ENCODE results near the gene SEMA5A.

SEMA5A gene

GRCh38 chr5:9251379-9251980 lies 294.4 kb downstream of the SEMA5A start:
- DNase-seq, result no peak

DNA sequence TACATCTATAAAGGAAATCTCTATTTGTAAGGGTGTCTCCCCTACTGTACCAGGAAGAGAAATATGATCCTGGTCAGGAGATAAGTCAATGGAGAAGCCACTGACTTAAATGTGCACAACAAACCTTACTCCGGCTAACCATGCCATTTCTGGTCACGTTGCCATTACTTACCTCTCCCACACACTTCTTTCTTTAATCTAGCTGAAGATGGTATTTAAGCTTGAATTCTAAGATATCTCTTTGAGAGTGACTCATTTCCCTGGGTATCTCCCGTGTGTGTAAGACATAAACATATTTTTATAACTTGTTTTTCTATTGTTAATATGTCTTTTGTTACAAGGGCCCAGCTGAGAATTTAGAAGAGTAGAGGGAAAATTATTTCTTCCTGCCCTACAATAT lies 296.6 kb downstream of the SEMA5A start:
- DNase-seq, result no peak

DNA sequence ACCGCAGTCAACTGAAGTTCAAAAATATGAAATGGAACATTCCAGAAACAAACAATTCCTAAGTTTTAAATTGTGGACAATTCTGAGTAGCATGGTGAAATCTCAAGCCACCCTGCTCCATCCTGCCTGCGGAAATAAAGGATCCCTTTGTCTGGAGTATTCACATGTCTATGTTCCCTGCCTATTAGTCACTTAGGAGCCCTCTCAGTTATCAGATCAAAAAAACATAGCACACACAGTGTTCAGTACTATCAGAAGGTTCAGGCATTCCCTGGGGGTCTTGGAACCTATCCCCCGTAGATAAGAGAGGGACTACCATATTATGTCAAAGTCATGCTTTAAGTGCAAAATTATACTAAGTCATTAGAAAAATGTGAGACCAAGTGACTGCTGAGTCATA lies 300.8 kb downstream of the SEMA5A start:
- no peak for DNase-seq

DNA sequence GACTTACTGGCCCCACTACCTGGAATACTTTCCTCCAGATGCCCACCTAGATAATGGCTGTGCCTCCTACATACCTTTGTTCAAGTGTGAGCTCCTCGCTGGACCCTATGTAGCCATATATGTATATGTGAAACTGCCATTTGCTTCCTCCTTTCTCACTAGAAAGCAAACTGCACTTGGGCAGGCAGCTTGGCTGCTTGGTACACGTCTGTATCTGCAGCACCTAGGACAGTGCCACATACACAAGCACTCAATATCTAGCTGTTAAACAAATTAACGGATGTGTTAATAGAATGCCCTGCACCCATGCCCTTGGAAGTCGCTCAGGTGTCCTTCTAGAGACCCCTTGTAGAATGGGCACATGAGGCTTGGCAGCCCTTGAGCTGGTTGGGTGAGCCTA lies 301.5 kb downstream of the SEMA5A start:
- no peak for DNase-seq

- no peak for DNase-seq
Measured at GRCh38 chr5:9241479-9242305, 304.2 kb downstream of the SEMA5A start.

DNA sequence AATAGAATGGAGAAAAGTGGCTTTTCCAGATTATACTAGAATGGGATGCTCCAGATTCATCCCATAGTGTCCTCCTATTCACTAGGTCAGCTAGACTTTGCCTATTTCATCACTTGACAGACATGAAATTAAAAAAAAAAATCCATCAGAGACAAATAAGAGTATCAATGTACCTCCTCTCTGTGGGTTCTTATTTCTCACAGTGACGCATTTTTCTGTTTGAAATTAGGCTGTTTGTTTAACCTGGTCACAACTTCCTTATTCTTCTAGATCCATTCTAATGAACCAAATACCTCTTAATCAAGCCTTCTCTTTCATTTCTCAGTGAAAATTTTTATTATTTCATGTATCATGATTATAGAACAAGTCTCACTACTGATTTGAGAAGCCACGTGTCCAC lies 305.4 kb downstream of the SEMA5A start:
- DNase-seq, result no peak

DNA sequence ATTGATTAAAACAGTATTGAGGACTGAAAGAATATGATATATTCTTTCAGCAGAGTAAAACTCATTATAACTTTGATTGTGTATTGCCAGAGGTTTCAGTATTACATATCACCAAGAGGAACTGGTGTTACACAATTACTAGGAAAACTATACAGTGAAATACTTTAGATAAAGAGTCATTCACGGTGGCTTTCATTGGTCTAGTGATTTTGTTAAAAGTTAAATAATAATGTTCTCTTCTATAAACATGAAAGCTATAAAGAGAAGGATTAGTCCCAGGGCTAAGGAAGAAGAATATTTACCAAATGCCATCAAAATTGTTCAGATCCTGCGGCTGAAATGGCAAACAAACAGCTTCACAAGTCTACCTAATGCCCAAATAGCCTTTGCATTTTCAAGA lies 306.2 kb downstream of the SEMA5A start:
- DNase-seq, result no peak

DNA sequence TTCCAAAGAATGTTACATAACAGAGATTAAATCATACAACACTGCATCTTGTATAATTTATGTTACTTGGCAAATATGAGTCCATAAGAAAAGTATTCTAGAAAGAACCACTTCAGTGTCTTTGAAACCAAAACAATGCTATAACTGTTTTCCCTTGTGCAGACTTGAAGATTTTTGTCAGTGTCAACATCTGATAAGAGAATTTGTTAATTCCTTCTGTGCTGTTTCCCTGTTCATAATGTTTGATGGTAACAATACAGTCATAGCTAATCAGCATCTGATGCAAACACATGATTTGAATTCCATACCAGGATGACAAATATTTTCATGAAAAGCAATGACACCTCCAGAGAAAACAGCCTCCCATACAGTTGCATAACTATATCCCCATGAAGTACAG lies 306.8 kb downstream of the SEMA5A start:
- no peak for DNase-seq

GRCh38 chr5:9233712-9234111 lies 312.2 kb downstream of the SEMA5A start:
- no peak for DNase-seq

GRCh38 chr5:9233035-9233434 lies 312.8 kb downstream of the SEMA5A start:
- no peak for DNase-seq

- no peak for DNase-seq
Measured at GRCh38 chr5:9231842-9232241, 314.0 kb downstream of the SEMA5A start.

- no peak for DNase-seq
Measured at GRCh38 chr5:9230355-9230754, 315.5 kb downstream of the SEMA5A start.

DNA sequence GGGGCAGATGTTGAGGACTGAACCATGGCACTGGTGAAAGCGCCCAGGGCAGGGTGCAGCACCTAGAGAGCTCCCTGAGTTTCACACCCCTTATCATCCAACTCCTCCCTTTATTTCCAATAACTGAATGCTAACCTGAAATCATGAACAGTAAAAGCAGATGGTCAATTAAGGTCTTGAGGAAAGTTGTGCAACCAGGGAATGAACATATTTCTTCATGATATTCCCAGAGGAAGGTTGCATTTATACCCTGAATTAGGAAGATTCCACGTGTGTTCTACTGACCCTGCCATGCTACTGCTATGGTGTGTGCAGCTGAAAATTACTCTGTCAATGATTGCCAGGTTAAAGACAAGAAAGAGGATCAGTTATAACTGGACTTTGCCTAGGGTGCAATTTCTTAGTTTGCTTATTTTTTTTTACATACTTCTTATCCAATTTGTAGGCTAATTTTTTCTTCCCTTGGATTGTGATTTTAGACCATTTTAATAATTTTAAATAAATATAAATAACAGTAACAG lies 319.8 kb downstream of the SEMA5A start:
- no peak for DNase-seq

DNA sequence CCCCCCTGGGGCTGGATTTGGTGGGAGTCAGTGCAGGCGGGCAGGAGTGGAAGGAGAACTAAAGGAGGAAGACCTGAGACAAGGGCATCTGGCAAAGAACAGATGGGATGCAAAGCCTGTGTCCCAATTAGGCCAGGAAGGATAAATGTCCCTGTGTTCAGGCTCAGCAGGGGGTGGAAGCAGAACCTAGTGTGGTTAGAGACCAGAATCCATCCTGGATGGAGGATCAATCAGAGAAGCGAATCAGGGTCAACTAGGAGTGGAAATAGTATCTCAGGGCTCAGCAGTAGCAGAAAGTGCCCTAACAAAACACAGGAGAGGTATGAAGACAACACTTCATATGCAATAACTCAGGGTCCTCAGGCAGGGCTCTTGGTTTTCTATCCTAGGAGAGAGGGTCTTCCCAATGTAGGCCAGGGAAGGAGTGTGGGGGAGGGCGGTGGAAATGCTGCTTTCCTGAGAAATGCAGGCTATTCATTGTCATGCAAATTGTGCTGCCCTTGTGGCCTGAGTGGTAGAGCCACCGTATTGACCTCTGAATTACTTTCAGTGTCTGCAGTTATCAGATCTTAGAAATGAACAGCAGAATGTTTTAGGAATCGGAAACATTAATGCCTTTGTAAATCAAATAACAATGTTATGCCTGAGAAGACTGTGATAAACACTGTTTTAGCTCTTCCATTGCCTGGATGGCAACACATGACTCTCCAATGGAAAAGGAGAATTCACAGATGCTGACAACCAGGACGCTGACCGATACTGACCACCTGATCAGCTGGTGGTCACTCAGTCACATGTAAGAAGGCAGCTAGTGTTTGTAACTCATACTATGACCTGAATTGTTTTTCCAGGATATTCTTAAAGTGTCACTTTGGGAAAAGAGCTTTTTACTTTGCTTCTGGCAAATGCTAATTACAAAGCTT lies 323.6 kb downstream of the SEMA5A start:
- no peak for DNase-seq

GRCh38 chr5:9218358-9218757 lies 327.5 kb downstream of the SEMA5A start:
- no peak for DNase-seq

DNA sequence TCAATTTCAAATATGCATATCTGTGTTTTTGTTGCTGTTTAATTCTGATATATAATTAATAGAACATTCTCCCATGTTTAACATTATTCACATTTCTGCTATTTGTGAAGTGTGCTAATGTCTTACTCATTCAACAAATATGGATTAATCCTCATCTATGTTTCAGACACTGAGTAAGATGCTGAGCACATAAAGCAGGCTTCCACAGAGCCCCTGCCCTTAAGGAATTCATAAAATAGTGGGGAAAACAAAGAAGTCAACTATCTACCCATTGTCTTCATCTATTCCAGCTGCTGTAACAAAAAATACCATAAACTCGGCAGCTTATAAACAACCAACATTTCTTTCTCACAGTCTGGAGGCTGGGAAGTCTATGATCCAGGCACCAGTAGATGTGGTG lies 333.3 kb downstream of the SEMA5A start:
- no peak for DNase-seq

DNA sequence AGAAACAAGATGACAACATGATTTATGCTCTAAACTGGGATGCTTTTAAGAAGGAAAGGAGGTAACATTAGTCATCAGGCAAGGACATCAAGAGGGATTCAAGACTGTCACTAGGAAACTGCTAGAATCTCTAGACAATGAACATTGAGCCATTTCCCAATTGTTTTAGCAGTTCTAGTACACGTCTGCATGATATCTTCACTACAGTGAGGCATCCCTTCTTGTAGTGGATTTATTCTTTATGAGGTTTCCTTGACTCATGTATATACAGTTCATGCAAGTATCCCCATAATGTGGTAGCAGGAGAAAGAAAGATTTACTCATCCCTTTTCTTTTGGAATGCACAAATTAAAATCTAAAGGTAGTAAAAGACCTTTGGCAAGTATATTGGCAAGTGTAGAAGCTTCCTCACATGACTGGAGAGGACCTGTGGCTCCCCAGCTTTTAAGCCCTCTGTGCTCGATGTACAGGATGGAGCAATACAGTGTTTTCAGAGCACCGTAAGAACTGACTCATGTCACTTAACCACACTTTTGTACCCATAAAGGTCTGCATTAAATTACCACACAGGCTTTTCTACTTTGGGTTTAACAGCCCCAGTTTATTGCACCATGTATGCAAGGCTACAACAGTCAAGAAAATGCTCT lies 335.9 kb downstream of the SEMA5A start:
- DNase-seq, result no peak

- DNase-seq, result peak in 1 of 2 experiments; percentile 66
Measured at GRCh38 chr5:9207817-9208418, 338.0 kb downstream of the SEMA5A start.

- DNase-seq, result no peak
Measured at GRCh38 chr5:9202636-9203035, 343.2 kb downstream of the SEMA5A start.

- DNase-seq, result no peak
Measured at GRCh38 chr5:9201761-9202160, 344.1 kb downstream of the SEMA5A start.

GRCh38 chr5:9201011-9201410 lies 344.9 kb downstream of the SEMA5A start:
- no peak for DNase-seq

DNA sequence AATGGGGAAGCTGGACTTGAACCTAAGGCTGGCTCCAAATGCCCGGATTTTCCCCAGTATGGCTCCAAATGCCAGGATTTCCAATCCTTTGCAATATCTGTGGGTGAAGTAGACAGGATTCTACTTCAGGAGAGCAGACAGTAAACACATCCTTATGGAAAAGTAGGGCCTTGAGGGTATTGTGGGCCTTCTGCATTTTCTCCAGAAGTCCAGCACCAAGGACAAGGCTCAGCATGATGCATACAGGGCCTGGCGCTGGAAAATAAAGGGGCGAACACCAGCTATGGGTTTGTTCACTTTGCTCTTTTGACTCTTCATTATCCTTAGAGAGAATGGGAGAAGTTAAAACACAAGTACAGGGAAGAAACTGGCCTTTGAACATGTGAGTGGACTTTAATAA lies 347.5 kb downstream of the SEMA5A start:
- no peak for DNase-seq

Measured in NCI-H446 (cell line).